ENCODE results near the gene FLRT2.

FLRT2 gene

GRCh38 chr14:85529803-85530574 is at the start of gene FLRT2:
Gene FLRT2, plus strand, starts transcription at chr14:85530144. Its CDS starts 91,371 bp downstream, at chr14:85621515.
- no peak for DNase-seq (ENCODE audit: low read depth in 2 of 2)

GRCh38 chr14:85481471-85481870 is 48.5 kb upstream of the FLRT2 start:
- no peak for DNase-seq (ENCODE audit: low read depth in 2 of 2)

GRCh38 chr14:85482552-85482951 is 47.4 kb upstream of the FLRT2 start:
- DNase-seq (ENCODE audit: low read depth in 2 of 2): no peak

- no peak for DNase-seq (ENCODE audit: low read depth in 2 of 2)
Observed at GRCh38 chr14:85483037-85483436, 46.9 kb upstream of the FLRT2 start.

- DNase-seq (ENCODE audit: low read depth in 2 of 2): no peak
Observed at GRCh38 chr14:85483652-85484051, 46.3 kb upstream of the FLRT2 start.

GRCh38 chr14:85487215-85487614 is 42.7 kb upstream of the FLRT2 start:
- no peak for DNase-seq (ENCODE audit: low read depth in 2 of 2)

GRCh38 chr14:85501751-85502150 is 28.2 kb upstream of the FLRT2 start:
- DNase-seq (ENCODE audit: low read depth in 2 of 2): no peak

GRCh38 chr14:85508863-85509262 is 21.1 kb upstream of the FLRT2 start:
- DNase-seq (ENCODE audit: low read depth in 2 of 2): no peak

GRCh38 chr14:85512451-85512850 is 17.5 kb upstream of the FLRT2 start:
- no peak for DNase-seq (ENCODE audit: low read depth in 2 of 2)

- DNase-seq (ENCODE audit: low read depth in 2 of 2): no peak
Observed at GRCh38 chr14:85514487-85514886, 15.5 kb upstream of the FLRT2 start.

GRCh38 chr14:85516239-85517113 is 13.5 kb upstream of the FLRT2 start:
- no peak for DNase-seq (ENCODE audit: low read depth in 2 of 2)

GRCh38 chr14:85517114-85517688 is 12.7 kb upstream of the FLRT2 start:
- no peak for DNase-seq (ENCODE audit: low read depth in 2 of 2)

- no peak for DNase-seq (ENCODE audit: low read depth in 2 of 2)
Observed at GRCh38 chr14:85519661-85520305, 10.2 kb upstream of the FLRT2 start.

- no peak for DNase-seq (ENCODE audit: low read depth in 2 of 2)
Observed at GRCh38 chr14:85520581-85520980, 9.4 kb upstream of the FLRT2 start.

GRCh38 chr14:85523624-85524023 is 6.3 kb upstream of the FLRT2 start:
- DNase-seq (ENCODE audit: low read depth in 2 of 2): no peak

GRCh38 chr14:85527006-85527405 is 2.9 kb upstream of the FLRT2 start:
- DNase-seq (ENCODE audit: low read depth in 2 of 2): no peak

GRCh38 chr14:85527445-85528035 is 2.4 kb upstream of the FLRT2 start:
- DNase-seq (ENCODE audit: low read depth in 2 of 2): no peak

GRCh38 chr14:85528080-85528896 is 1.7 kb upstream of the FLRT2 start:
- DNase-seq (ENCODE audit: low read depth in 2 of 2): no peak

- no peak for DNase-seq (ENCODE audit: low read depth in 2 of 2)
Observed at GRCh38 chr14:85528897-85529631, 880 bp upstream of the FLRT2 start.

GRCh38 chr14:85530626-85531025 is 682 bp downstream of the FLRT2 start:
- DNase-seq (ENCODE audit: low read depth in 2 of 2): no peak

Data from activated CD4-positive, alpha-beta T cell treated with anti-CD3 and anti-CD28 coated beads for 24 hours (primary cell).